Spinal cord (tissue), 10 donors: ENCODE data around the gene CDH13. TPM values are rescaled to one million over a fixed set of nuclear protein-coding genes. Genes with fewer than 3 reads are reported as not detected.
"Not testable (repeated sequence)": the region's sequence is repeated elsewhere in the genome, so short reads cannot be mapped to it uniquely, and the experiment has no call there.

Experiments
- DNase-seq, 6 donors: peaks; one replicate each; pipeline versions ENCODE4 v3.0.0 to v3.0.0-alpha.2; 2013 to 2015; ENCODE audit warnings: low spot score in 6 of 6, low read depth in 4 of 6
- H3K27ac ChIP-seq: one replicate; pipeline ENCODE4 v1.5.1; 2013; ENCODE audit warnings: low read depth, low read length, control low read depth
- H3K27me3 ChIP-seq: one replicate; pipeline ENCODE4 v1.6.1; 2013; ENCODE audit warnings: low read length; ENCODE audit not compliant: control insufficient read depth, insufficient read depth
- H3K36me3 ChIP-seq: one replicate; pipeline ENCODE4 v1.6.1; 2013; ENCODE audit warnings: low read length; ENCODE audit not compliant: control insufficient read depth, insufficient read depth
- H3K4me1 ChIP-seq: one replicate; pipeline ENCODE4 v1.6.1; 2013; ENCODE audit warnings: low read length; ENCODE audit not compliant: control insufficient read depth, insufficient read depth
- H3K4me3 ChIP-seq: one replicate; pipeline ENCODE4 v1.5.1; 2013; ENCODE audit warnings: low read depth, low read length, control low read depth
- H3K9me3 ChIP-seq: one replicate; pipeline ENCODE4 v1.6.1; 2013; ENCODE audit warnings: low read length; ENCODE audit not compliant: control insufficient read depth, insufficient read depth
- WGBS: methylation state at CpG from one replicate; pipeline ENCODE4 v1.1.5; 2013; ENCODE audit warnings: missing lambda C conversion rate; ENCODE audit not compliant: insufficient coverage; 5-methylcytosine and 5-hydroxymethylcytosine counted together
- polyA plus RNA-seq, 2 donors: library from polyadenylated mRNA; unstranded; fragments of 120-200 nt; gene quantifications; one replicate each; pipeline ENCODE4 v1.2.1, GENCODE V29; 2013; ENCODE audit not compliant: insufficient read length in 2 of 2
- total RNA-seq, 2 donors: library from RNA; depleted of rRNA in 1 of 2; stranded (reverse); fragments of 120-200 nt in 1 of 2; fragments of >200 nt in 1 of 2; gene quantifications; one replicate each; pipeline versions ENCODE4 v1.2.3 to v1.2.4, GENCODE V29; 2013 to 2014
- donor health status: healthy.

CDH13 gene
- total and polyA plus RNA-seq, 4 donors, result 34.5 to 82.3 (median 76.4) TPM

GRCh38 chr16:82924075-82924854 lies 297.5 kb downstream of the CDH13 start:
- WGBS, result 60% methylated on average over 1 of the region's 10 CpGs
- Histone ChIP-seq H3K27ac (no peak overlapping the region), H3K27me3 (no peaks in the 10 kb centered on the region), H3K36me3 (no peaks in the 10 kb centered on the region), H3K4me1 (no peaks in the 10 kb centered on the region), H3K4me3 (no peak overlapping the region), H3K9me3 (no peaks in the 10 kb centered on the region)
- DNase-seq, result no peak

DNA sequence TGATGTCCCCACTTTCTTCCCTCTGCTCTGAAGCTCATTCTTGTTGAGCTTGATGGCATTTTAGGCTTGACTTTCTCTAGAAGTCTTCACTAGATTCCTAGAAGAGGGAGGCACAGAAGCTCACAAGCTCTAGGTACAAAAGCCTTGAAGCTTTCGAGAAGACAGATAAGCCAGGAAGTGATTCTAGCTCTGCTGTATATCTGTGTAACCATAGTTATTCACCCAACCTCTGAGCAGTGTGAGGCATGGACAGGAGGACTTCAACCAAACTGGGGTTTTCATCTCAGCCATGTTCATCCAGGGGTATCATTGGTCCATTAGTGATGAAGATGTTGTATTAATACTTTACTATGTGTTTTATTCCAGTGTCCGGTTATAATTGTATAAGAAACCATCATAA lies 299.7 kb downstream of the CDH13 start:
- Histone ChIP-seq H3K27ac (no peak overlapping the region), H3K27me3 (no peaks in the 10 kb centered on the region), H3K4me1 (no peaks in the 10 kb centered on the region), H3K9me3 (no peaks in the 10 kb centered on the region), H3K4me3 (no peak overlapping the region), H3K36me3 (no peaks in the 10 kb centered on the region)
- DNase-seq, result no peak
- no CpG with 5 or more reads among the region's 2 CpGs for WGBS

- DNase-seq, H3K27me3 ChIP-seq, H3K4me1 ChIP-seq, H3K36me3 ChIP-seq, H3K27ac ChIP-seq, H3K4me3 ChIP-seq: not testable (repeated sequence)
- peaks cover 10% of the 10 kb centered on the region for H3K9me3 ChIP-seq
- 100% methylated on average over 2 of the region's 2 CpGs for WGBS
These were observed 307.2 kb downstream of the CDH13 start for GRCh38 chr16:82933933-82934332.

GRCh38 chr16:82935766-82936165 lies 309.0 kb downstream of the CDH13 start:
- H3K36me3 ChIP-seq, result no peaks in the 10 kb centered on the region
- WGBS, result no CpG with 5 or more reads among the region's 4 CpGs
- no peak overlapping the region for H3K4me3 ChIP-seq
- peaks cover 10% of the 10 kb centered on the region for H3K9me3 ChIP-seq
- H3K27ac ChIP-seq, result no peak overlapping the region
- no peak for DNase-seq
- no peaks in the 10 kb centered on the region for H3K4me1 ChIP-seq
- H3K27me3 ChIP-seq, result no peaks in the 10 kb centered on the region

DNA sequence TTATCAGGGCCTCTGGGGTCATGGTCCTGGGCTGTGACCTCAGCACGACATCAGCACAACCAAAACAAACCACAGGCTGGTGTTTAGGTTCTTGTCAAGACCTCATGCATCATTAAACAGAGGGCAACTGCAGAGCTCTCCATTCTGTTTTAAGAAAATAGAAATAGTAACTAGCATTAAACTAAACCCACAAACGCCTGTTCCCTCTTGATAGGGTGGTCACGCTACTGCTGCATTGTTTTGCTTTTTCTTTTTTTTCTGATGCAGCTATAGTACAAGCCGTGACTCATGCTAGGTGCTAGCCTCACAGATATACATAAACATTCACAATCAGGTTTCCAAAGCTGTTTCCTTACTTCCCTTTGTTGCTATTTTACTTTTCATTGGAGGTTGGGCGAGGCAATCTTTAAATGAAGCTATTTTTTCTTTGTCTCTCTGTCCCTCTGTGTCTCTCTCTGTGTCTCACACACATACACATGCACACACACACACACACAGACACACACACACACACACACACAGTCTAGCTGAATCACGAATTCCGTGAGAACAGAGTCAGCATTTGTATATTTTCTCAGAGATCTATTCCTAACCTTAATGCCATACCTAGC lies 310.3 kb downstream of the CDH13 start:
- no peak for DNase-seq
- WGBS, result 44% methylated on average over 2 of the region's 7 CpGs
- Histone ChIP-seq H3K36me3 (no peaks in the 10 kb centered on the region), H3K9me3 (peaks cover 10% of the 10 kb centered on the region), H3K4me3 (no peak overlapping the region), H3K27ac (no peak overlapping the region), H3K4me1 (no peaks in the 10 kb centered on the region), H3K27me3 (no peaks in the 10 kb centered on the region)

DNA sequence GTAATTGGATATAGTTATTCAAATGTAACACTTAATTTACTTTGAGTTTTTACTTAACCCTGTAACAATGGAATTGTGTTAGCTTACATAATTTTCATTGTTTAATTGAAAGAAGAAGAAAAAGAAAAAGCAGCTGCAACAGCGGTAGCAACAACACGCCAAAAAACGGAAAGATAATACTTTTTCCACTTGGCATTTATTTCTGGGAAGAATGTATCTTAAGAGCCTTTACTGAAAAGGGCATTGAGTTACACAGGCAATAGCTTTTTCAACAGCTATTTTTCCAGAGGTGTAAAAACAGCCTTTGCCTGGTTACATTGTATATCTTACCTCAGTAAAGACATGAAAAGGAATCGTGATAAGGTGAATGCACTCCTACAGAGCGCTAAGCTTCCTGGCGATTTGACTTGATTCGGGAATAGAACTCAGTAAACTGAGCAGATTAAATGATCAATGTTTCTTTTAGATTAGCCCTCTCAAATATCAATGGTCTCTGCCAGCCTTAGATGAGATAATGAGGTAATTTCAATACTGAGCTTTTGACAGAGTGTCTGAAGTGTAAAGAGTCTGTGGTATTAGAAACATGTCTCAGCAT lies 311.3 kb downstream of the CDH13 start:
- H3K4me1 ChIP-seq, result no peaks in the 10 kb centered on the region
- H3K27me3 ChIP-seq, result no peaks in the 10 kb centered on the region
- WGBS, result no CpG with 5 or more reads among the region's 7 CpGs
- no peaks in the 10 kb centered on the region for H3K36me3 ChIP-seq
- no peak overlapping the region for H3K4me3 ChIP-seq
- peaks cover 10% of the 10 kb centered on the region for H3K9me3 ChIP-seq
- no peak overlapping the region for H3K27ac ChIP-seq
- DNase-seq, result peak in 1 of 6 donors; percentile 47

GRCh38 chr16:82943371-82943770 lies 316.6 kb downstream of the CDH13 start:
- H3K36me3 ChIP-seq, result no peaks in the 10 kb centered on the region
- WGBS, result no CpG with 5 or more reads among the region's 1 CpG
- no peak for DNase-seq
- H3K9me3 ChIP-seq, result no peaks in the 10 kb centered on the region
- H3K4me1 ChIP-seq, result no peaks in the 10 kb centered on the region
- H3K4me3 ChIP-seq, result no peak overlapping the region
- no peak overlapping the region for H3K27ac ChIP-seq
- H3K27me3 ChIP-seq, result no peaks in the 10 kb centered on the region

DNA sequence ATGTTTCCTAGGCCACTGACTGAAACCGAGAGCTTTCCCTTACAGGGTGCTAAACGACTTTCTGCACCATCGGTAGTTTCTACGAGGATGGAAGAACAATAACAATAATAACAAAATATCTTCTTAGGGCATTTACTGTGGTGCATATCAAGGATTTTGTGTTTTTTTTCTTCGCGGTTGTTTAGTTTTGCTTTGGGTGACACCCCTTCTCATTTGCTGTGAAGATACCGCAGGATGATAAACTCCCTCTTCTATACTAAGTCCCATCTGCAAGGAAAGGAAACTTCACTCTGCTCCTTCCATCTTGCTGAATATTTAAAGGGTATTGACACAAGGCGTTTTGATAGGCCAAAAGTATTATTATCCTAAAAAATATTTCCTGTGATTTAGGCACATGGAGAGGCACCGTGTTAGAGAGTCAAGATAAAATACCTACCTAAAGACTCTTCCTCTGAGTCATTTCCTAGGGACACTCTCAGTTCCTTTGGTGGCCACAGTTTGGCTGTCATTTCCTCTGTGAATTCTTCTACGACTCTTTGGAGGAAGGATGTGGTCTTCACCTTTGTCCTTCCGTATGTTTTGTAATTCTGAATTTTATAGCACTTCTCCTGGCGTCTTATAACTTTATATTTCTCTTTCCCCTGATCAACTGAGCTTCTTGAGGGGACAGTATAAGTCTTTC lies 318.8 kb downstream of the CDH13 start:
- Histone ChIP-seq H3K4me1 (no peaks in the 10 kb centered on the region), H3K27me3 (no peaks in the 10 kb centered on the region), H3K27ac (no peak overlapping the region), H3K4me3 (no peak overlapping the region), H3K9me3 (no peaks in the 10 kb centered on the region), H3K36me3 (no peaks in the 10 kb centered on the region)
- no peak for DNase-seq
- WGBS, result no CpG with 5 or more reads among the region's 12 CpGs

- Histone ChIP-seq H3K9me3 (no peaks in the 10 kb centered on the region), H3K36me3 (no peaks in the 10 kb centered on the region), H3K27ac (no peak overlapping the region), H3K4me3 (no peak overlapping the region), H3K4me1 (no peaks in the 10 kb centered on the region), H3K27me3 (no peaks in the 10 kb centered on the region)
- DNase-seq, result no peak
These were observed 320.9 kb downstream of the CDH13 start for GRCh38 chr16:82947698-82948097.
